UCSD-AML1 (cell line): ENCODE measurements around the gene EXOC1.

Experiments used
- DNase-seq: peaks from one replicate; lab custom pipeline; 2025; ENCODE audit not compliant: unreplicated experiment; lab: John Stamatoyannopoulos, UW

The EXOC1 gene

DNA sequence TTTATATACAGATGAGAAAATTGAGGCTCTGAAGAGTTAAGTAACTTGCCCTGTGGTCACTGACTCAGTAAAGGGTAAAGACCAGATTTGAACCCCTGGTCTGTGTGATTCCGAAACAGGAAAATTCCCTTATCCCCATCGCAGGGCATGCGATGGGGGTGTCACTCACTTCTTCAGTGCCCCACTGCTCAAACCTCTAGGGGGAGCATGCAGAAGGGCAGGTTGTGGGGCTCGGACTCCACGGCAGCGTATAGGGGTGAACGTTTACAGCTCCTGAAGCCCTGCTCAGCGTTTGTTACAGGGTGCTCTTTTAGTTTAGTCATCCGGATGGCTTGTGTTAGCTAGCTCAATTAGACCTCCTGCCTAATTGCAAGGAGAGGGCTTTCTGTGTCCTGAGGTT, 3.7 kb upstream of the EXOC1 start:
- DNase-seq: no peak

DNA sequence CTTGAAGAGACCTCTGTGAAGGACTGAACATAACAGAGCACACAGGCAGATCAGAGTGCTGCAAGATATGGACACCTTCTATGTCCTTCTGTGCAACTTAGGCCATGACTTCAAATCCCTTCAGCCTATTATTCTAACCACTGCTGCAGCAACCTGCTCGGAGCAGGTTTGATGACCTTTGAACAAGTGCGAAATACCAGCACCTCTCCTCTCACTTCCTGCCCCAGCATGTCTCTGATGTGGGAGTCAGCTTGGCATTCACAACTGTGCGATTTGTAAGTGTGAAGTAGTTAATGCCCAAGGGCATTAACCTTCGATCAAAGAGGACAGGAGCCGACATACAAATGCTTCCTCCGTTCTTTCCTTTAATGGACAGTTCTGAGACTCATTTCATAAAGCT, 1.6 kb upstream of the EXOC1 start:
- no peak for DNase-seq

DNA sequence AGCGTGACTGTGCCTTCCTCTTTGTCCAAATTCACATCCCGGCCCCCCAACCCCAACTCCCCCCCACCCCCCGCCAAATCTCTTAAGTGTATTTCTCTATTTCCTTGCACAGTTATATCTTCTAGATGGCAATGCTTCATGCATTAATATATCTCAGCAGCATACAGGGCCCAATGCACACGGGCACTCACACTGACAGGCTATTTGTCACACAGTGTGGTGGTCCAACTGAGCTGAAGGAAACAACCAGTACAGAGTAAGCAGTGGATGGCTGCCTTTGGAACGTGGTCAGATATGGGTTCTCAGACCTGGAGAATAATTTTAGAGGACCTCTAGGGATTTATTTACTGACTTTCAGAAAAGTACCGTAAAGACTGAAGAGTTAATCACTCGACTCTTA, 681 bp downstream of the EXOC1 start:
- no peak for DNase-seq

DNA sequence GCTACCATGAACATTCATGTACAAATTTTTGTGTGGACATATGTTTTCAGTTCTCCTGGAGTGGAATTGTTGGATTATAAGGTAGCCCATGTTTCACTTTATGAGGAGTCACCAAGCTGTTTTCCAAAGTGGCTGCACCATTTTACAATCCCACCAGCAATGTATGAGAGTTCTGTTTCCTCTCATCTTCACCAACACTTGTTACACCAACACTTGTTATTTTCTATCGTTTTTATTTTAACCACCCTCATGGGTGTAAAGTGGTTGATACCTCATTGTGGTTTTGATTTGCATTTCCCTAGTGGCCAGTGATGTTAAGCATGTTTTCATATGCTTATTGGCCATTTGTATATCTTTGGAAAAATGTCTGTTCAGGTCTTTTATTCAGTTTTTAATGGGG, 4.1 kb downstream of the EXOC1 start:
- DNase-seq: no peak

DNA sequence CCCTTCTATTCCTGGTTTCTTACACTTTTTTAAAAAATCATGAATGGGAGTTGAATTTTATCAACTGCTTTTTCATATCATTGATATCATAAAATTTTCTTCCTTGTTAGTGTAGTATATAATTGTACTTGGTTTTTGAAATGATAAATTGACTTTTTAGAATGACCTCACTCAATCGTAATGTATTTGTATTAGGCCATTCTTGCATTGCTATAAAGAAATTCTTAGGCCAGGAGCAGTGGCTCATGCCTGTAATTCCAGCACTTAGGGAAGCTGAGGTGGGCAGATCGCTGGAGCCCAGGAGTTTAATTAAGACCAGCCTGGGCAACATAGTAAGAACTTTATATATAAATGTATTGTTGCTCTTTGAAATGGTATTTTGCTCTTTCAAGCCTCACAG, 6.3 kb downstream of the EXOC1 start:
- no peak for DNase-seq

DNA sequence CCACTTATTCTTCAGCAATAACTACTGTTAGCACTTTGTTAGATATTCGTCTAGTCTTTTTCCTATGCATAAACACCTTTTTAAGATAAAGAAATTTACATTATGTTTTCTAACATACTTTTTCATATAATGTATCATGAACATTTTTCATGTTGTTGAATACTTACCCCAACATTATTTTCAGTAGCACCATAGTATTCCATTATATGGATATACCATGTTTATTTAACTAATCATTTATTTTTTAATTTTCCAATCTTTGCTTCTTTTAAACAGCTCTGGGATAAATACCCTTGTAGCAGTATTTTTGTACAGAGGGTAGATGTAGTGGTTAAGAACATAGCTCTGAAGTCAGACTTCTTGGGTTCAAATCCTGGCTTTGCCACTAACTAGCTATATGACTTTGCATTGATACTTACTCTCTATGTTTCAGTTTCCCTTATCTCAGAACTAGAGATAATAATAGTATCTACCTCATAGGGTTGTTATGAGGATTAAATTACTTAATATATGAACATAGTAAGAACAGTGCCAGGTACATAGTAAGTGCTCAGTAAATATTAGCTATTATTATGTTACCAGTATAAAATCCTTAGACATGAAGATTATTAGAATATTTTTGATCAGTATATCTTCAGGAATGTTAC, 11.3 kb downstream of the EXOC1 start:
- DNase-seq: no peak

DNA sequence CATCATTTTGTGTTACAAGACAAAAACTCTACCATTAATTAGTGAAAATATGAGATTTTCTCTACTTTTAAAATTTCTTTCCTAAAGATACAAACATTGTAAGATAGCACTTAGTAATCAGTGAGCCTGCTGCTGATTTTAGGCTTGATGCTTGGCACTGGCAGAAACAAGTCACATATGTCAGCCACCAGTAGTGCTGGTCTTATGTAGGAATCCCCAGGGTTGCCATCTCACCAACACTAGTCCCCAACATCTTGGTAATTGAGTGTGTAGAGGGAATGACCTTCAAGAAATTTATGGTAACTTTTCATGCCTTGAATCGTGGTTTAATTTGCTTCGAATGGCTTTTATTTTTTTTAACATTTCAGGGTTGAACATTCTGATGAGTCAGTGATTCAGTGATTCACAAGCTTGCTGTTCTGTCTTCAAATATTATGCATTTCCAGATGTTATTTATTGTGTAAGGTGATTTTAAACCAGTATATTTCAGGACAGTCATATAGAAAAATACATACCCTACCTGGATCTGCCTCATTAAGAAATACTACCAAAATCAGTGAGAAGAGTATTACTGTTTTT, 11.9 kb downstream of the EXOC1 start:
- DNase-seq: no peak

DNA sequence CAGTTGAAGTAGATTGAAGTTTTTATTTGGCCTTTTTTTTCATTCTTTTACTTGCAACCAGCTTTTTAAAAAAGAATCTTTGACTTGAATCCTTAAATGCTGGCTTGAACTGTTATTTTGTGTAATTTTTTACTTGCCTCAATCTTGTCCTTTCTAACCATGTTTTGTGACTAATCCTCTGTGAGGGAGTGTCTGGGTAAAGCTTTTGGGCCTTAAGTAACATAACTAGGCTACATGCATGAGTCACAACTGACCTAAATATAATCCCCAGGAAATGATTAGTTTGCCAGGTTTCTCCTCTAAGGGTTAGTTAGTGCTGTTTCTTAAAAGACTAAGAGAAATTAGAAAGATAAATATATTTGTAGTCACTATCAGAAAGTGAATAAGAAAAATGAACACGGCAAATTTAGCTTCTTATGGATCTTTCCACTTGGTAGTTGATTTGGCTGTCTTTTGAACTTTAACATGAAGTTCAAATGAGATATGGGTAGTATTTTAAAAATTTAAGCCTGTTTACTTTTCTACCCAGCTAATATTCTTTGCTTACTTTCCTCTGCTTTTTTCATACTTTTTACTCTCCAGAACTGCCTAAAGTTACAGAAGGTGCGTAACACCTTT, 13.0 kb downstream of the EXOC1 start:
- no peak for DNase-seq

DNA sequence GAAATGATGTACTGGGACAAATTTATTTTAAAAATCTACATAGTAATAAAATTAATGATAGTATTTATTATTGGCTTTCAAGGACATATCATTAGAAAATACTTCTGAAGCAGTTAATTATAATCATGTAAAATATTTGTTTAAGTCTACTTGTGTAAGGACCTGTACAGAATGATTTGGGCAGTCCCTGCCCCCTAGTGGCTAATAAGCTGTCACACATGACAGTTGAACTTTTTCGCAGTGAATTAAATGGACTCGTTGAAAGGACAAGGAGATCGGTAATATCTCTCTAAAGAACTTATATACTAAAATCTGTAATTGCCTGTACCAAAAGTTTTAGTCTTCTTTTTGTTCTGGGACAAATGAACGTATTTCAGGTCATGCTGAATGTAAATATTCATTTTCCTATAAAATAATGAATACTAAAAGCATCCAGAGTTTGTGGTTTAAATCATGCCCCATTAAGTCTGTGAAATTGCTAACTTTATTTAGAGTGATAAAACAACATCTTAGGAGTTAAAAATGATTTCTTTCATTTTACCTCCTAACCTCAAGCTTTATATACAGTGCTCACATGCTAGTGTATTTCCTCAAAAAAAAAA, 13.6 kb downstream of the EXOC1 start:
- DNase-seq: no peak

DNA sequence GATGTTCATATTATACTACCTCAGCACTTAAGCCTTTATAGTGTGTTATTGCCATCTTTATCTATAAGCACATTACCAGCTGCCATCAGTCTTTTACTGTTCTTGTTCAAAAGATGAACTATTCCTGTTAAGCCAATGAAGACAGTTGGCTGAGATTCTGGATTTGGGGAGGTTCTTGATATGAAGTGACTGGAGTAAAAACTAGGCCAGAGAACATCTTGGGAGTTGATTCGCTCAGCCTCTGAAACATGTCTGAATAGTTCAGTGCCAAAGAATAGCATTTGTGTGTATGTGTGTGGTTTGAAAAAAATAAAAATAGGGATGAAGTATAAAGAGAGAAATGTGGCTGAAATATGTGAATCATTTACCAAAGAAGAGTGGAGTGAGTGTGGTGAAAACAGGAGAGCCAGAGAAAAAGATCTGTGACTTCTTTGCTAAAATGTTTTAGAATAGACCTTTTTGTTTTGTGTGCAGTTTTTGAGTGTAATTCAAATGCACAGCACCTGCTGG, 15.2 kb downstream of the EXOC1 start:
- no peak for DNase-seq

DNA sequence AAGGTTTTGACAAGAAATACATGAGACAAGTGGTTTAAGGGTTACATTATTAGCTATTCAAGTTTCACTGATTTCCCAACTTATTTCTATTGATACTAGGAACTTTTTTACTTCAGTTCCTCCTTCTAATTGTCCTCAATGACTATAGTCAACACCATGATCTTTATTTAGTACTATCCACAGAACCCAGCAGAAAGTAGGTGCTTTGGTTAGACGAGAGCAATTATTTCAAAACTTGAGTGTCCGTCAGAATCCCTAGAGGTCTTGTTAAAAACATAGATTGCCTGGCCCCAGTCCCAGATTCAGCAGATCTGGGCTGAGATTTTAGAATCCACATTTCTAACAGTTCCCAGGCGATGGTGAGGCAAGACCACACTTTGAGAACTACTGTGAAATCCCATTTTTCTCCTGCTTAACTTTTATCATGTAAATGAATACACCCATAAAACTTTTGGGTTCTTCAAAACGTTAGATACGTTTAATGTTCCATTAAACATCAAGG, 17.9 kb downstream of the EXOC1 start:
- no peak for DNase-seq

DNA sequence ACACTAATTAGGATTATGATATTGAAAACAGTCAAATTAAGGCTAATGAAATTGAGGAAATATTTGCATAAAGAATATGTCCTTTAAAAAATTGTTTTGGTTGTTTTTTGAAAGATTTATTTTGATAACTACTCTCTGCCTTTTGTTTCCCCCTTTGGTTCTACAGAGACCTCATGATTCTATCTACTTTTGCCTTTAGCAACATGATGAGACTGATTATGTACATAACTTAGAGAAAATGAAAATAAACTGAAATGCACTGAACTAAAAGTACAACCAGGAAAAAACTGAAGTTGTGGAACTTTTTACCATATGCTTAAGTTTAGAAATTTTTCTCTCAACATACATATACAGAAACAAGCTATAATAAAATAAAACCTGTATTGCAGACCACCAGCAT, 21.4 kb downstream of the EXOC1 start:
- DNase-seq: no peak

DNA sequence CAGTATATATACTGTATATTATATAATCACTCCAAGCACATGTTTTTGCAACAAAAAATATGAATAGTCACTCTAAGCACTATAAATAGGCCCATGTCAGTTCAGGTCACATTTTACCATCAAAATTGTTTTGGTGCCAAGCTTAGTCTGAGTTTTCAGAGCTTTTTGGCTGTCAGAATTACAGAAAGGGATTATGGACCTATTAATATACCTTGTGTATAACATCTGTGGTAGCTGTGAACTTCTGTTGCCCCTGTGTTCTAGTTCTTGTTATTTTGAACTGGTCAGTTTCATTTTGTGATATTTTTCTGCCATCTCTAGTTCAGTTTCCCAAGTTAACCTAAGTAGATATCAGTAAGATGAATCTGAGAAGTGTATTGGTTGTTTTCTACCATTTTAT, 22.9 kb downstream of the EXOC1 start:
- DNase-seq: no peak

DNA sequence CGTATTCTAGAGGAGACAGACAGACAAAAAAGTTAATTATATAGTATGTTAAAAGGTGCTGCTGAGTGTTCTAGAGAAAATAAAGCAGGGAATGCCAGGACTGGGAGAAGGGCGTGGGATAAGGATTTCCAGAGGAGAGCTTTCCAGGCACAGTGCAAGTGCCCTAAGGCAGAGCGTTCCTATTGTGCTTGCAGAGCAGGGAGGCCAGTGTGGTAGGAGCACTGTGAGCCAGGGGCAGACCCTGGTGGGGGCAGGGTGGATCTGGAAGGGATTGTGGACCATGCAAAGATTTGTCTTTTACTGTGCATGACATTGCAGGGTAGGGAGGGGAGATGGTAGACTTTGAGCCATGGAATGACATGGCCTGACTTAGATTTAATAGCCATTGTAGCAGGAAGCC, 25.8 kb downstream of the EXOC1 start:
- DNase-seq: no peak

DNA sequence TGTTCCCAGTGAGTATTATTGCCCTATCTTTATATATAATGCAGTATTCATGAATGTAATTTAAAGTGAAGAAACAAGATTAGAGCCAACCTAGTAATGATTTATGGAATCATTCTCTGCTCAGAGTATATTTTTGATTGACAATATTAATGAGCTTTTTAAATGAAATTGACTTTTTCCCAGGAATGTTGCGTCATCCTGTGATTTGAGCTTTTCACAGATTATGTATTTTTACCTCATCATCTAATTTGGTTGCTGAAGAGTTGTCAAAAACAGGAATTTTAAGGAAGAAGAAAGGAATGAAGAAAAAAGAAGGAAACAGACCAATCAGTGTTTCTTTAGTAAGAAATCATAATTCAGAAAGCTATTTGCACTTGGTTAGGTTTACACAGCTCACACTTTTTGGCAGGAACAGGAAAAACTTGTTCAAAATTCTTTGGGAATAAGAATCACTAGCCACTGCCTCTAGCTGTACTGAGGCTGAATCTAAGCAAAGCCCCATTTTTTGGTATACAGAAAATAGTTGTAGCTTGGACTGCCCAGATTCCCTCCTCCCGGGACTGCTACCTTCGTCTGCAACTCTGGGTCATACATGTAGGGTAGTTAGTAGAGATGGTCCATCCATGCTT, 27.3 kb downstream of the EXOC1 start:
- no peak for DNase-seq

DNA sequence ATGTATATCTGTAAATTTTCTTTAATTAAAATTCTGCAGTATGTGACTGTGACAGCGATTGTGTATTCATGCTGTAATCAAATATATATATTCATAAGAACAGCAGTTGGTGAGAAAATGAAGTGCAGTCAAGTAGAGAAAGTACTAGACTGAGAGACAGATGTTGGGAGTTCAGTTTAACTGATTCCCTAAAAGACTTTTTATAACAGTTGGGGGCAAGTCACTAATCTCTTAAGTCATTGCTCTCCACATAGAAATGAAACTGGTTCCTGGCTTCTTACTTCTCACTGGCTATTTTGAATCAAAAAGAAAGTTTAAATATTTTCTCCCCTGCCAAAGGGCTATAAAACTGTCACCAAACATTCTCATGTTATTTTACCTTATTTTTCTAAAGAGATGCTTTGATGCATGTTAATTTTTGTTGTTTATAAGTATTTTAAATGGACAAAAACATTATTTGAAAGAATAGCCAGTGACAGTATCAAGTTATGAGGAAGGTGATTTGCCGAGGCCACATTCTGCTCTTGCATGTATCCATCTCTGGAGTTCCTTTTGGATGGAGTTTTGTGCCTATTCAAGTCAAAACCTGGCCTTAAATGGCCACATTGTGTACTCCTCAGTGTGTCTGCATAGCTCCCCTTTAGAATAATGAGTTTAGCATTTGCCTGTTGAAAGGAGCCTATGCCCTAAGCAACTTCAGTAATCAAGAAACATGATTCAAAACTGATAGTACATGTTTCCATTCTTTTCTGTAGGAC, 30.8 kb downstream of the EXOC1 start:
- DNase-seq: no peak

DNA sequence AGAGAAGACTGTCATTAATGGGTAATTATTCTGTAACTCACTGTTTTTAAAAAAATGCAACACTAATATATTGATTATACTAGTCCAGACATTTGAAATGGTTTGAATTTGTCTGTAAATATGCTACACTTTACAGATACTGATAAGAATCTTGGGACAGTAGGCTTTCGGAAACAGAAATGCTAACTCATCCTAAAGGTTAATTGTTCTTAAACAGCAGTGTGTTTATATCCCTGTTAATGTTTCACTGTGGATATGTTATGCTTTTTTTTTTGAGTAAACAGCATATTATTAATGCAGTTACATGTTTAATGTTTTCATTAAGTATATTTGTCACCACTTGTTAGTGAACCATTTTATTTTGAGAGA, 31.4 kb downstream of the EXOC1 start:
- no peak for DNase-seq

DNA sequence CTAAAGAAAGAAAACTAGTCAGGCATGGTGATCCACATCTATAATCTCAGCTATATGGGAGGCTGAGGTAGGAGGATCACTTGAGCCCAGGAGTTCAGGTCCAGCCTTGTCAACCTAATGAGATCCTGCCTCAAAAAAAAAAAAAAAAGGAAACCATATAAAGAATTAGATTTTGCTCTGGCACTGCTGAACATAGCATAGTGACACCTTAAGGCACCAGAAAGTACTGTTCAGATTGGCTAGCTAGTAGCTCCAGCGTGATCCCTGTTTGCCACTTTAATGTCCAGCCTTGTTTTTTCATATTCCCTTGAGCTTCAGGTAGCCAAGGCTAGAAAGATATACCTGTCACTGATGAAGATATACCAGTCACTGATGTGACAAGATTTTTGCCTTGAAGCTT, 34.1 kb downstream of the EXOC1 start:
- DNase-seq: no peak

DNA sequence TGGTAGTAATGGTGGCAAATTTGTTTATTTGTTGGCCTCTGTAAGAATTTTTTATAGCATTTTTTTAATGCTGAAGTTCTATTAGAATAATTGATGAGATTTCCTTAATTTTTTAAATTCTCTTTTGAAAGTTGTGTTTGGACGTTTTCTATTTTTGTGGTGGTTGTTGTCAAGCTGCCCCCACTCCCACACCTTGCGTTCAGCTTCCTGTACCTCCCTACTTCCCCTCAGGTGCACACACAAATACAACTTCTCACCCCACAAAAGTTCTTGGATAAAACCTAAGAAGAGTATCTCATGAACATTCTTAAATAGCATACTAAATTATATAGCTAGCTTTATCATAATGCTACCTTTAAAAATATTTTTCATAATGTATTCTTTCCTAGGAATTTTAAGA, 38.7 kb downstream of the EXOC1 start:
- no peak for DNase-seq

DNA sequence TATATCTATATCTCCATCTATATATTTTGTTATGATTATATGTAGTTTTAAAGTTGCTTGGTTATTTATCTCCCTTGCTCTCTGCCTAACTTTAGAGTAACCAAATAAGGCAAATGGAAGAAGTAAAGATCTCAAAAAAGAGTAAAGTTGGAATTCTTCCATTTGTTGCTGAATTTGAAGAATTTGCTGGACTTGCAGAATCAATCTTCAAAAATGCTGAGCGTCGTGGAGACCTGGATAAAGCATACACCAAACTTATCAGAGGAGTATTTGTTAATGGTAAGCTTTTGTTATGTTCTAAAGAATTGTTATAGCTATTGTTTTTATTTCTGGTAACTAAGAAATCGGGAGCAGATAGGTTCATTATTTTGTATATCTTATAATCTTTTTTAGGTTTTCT, 43.2 kb downstream of the EXOC1 start:
- no peak for DNase-seq

DNA sequence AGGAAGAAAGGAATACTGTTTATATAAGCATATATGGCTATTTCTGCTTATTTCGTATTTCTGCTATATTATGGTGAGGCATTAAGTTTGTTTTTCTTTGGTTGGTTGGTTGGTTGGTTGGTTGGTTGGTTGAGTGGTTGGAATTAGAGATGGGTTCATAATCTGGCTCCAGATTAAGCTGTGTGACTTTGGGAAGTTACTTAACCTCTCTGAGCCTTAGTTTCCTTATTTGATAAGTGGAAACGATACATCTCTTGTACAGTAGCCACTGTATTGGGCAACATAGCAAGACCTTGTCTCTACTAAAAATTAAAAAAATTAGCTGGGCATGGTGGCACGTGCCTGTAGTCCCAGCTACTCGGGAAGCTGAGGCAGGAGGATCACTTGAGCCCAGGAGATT, 49.2 kb downstream of the EXOC1 start:
- DNase-seq: no peak
